Measurements from ENCODE around the gene ALG14. TPM values are rescaled to one million over a fixed set of nuclear protein-coding genes. Genes with fewer than 3 reads are reported as not detected.
A peak's percentile ranks its signal among the peaks of the same experiment; 100 is the strongest.

ALG14 gene
- total RNA-seq, 1 donor from 2014 or later, result 4.6 TPM

DNA sequence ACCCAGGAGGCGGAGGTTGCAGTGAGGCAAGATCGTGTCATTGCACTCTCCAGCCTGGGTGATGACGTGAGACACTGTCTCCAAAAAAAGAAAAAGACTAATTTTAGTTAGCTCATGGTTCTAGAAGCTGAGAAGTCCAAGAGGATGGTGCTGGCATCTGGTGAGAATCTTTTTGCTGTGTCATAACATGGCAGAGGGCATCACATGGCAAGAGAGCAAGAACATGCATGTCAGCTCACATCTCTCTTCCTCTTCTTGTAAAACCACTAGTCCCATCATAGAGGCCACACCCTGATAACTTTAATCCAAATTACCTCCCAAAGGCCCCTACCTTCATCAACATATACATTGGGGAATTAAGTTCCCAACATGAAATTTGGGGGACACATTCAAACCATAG is 132.0 kb downstream of the ALG14 start:
- H3K4me3 ChIP-seq, result no peak overlapping the region
- H3K27me3 ChIP-seq (ENCODE audit: low read depth), result no peaks in the 10 kb centered on the region
- no peaks in the 10 kb centered on the region for H3K9me3 ChIP-seq
- TF ChIP-seq, protein P1, sequence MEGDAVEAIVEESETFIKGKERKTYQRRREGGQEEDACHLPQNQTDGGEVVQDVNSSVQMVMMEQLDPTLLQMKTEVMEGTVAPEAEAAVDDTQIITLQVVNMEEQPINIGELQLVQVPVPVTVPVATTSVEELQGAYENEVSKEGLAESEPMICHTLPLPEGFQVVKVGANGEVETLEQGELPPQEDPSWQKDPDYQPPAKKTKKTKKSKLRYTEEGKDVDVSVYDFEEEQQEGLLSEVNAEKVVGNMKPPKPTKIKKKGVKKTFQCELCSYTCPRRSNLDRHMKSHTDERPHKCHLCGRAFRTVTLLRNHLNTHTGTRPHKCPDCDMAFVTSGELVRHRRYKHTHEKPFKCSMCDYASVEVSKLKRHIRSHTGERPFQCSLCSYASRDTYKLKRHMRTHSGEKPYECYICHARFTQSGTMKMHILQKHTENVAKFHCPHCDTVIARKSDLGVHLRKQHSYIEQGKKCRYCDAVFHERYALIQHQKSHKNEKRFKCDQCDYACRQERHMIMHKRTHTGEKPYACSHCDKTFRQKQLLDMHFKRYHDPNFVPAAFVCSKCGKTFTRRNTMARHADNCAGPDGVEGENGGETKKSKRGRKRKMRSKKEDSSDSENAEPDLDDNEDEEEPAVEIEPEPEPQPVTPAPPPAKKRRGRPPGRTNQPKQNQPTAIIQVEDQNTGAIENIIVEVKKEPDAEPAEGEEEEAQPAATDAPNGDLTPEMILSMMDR (IDR thresholded peaks at IDR 0.05), result no peak
- intact Hi-C loops (cut with DNase I), result no loop called here
- H3K4me1 ChIP-seq, result no peaks in the 10 kb centered on the region
- ATAC-seq, result no peak
- DNase-seq, result no peak
- no peaks in the 10 kb centered on the region for H3K36me3 ChIP-seq
- H3K27ac ChIP-seq, result no peak overlapping the region

DNA sequence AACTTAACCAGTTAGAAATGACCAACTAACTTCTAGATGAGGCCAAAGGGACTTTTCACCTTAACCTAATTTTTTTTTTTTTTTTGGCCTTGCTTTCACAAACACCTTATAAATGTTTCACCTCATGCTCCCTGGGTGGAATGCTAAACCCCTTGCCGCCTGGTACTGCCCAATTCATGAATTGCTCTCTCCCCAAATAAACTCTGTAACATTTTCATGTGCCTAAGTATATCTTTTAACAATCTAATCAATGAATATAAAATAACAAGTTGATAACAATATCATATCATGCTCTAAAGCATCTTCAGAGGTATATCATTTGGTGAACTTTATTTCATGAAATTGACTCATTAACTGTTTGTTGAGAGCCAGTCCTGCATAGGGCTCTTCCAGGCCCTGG is 134.9 kb downstream of the ALG14 start:
- H3K4me1 ChIP-seq, result no peaks in the 10 kb centered on the region
- H3K36me3 ChIP-seq, result peaks cover 3% of the 10 kb centered on the region
- intact Hi-C loops (cut with DNase I), result no loop called here
- DNase-seq, result no peak
- TF ChIP-seq, protein P1 (IDR thresholded peaks at IDR 0.05), result no peak
- no peaks in the 10 kb centered on the region for H3K9me3 ChIP-seq
- no peaks in the 10 kb centered on the region for H3K27me3 ChIP-seq (ENCODE audit: low read depth)
- no peak for ATAC-seq
- no peak overlapping the region for H3K4me3 ChIP-seq
- no peak overlapping the region for H3K27ac ChIP-seq

DNA sequence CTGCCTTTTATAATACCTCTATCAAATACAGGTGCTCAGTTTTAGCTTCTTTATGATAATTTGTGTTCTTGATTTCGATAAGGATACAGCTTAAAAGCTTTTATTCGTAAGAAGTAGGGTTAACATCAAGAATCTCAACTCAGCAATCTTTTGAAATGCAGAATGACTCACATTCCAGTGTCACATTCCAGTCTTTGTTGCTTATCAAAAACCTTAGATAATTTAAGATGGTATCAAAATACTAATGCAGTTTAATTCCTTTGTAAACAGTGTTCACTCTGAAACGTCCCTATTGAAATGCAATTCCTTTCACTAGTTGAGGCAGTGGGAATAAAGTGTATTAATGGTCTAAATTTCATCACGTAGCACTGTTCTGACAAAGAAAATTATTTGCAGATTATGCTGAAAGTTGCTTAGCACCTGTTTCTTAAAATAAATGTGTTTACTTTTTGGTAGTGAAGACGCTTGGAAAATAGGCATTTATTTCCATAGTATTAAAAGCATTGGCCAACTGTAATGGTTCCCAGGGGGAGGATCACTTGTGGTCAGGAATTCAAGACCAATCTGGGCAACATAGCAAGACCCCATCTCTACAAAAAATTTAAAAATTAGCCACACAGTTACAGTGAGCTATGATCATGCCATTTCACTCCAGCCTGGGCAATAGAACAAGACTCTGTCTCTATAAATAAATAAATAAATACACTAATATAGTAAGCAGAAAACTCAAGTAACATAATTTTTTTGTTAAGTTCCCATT is 135.7 kb downstream of the ALG14 start:
- TF ChIP-seq, protein P1 (IDR thresholded peaks at IDR 0.05), result no peak
- Histone ChIP-seq H3K36me3 (peaks cover 3% of the 10 kb centered on the region), H3K27me3 (ENCODE audit: low read depth) (no peaks in the 10 kb centered on the region), H3K27ac (no peak overlapping the region), H3K4me1 (no peaks in the 10 kb centered on the region), H3K4me3 (no peak overlapping the region), H3K9me3 (no peaks in the 10 kb centered on the region)
- intact Hi-C loops (cut with DNase I), result no loop called here
- DNase-seq (no peak), ATAC-seq (peak in 1 of 2 donors; percentile 55)

DNA sequence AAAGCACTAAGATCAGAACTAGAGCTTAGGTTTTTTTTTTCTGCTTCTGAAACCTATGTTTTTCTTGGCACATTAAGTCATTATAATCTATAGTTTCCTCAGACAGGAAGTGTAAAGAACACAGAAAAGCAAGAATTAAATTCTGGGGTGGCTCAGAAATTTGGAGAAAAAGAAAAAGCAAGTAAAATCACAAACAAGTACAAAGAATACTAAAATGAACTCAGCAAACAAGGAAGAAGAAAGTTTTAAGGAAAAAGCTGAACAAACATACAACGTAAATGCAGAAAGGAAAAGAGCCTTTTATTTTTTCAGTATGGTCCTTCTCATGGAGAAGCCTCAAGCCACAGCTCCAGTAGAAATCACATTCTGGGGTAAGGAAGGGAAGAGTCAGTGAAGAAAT is 137.3 kb downstream of the ALG14 start:
- Histone ChIP-seq H3K36me3 (peaks cover 3% of the 10 kb centered on the region), H3K27me3 (ENCODE audit: low read depth) (no peaks in the 10 kb centered on the region), H3K9me3 (no peaks in the 10 kb centered on the region), H3K4me3 (no peak overlapping the region), H3K4me1 (peaks cover 9% of the 10 kb centered on the region), H3K27ac (no peak overlapping the region)
- intact Hi-C loops (cut with DNase I), result no loop called here
- no peak for ATAC-seq
- DNase-seq, result no peak
- TF ChIP-seq, protein P1 (IDR thresholded peaks at IDR 0.05), result no peak

DNA sequence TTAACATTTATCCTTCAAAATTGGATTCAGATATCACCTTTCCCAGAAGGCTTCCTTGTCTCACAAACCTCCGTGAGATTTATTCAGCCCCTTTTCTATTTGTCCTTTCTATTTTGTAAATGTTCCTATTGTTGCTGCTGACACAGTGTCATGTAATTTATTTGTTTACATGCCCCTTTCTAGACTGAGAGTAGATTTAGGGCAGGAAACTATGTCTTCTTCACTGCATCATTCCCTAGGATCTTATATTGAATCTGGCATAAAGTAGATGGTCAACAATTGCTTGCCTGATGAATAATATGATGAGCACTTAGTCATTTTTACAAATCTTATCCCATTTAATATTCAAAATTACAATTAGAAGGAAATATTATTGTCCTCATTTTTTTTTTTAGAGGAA is 137.7 kb downstream of the ALG14 start:
- Histone ChIP-seq H3K27me3 (ENCODE audit: low read depth) (no peaks in the 10 kb centered on the region), H3K4me3 (no peak overlapping the region), H3K9me3 (no peaks in the 10 kb centered on the region), H3K36me3 (peaks cover 3% of the 10 kb centered on the region), H3K4me1 (peaks cover 13% of the 10 kb centered on the region), H3K27ac (no peak overlapping the region)
- TF ChIP-seq, protein P1 (IDR thresholded peaks at IDR 0.05), result no peak
- intact Hi-C loops (cut with DNase I), result no loop called here
- ATAC-seq (no peak), DNase-seq (no peak)
